Neutrophil (primary cell): ENCODE data around the gene ST3GAL3.

Experiments used
- H3K27ac ChIP-seq: fragments of 200-600 bp; sonication (generic); 2 replicates; pipeline ENCODE4 v1.5.1; 2016; ENCODE audit warnings: mild to moderate bottlenecking, moderate library complexity
- H3K27me3 ChIP-seq: fragments of 200-600 bp; sonication (generic); 2 replicates; pipeline ENCODE4 v1.6.0; 2016; ENCODE audit warnings: mild to moderate bottlenecking
- H3K36me3 ChIP-seq: fragments of 200-600 bp; sonication (generic); 2 replicates; pipeline ENCODE4 v1.5.1; 2017
- H3K4me1 ChIP-seq, 2 experiments: fragments of 200-600 bp in 1 of 2; sonication (generic) in 1 of 2; 1 replicate in 1 of 2; 2 replicates in 1 of 2; pipeline versions ENCODE4 v1.5.1 to v1.6.1; 2013 to 2016; ENCODE audit warnings: low read depth in 1 of 2, low read length in 1 of 2, mild to moderate bottlenecking in 1 of 2, moderate library complexity in 1 of 2; ENCODE audit not compliant: control insufficient read depth in 1 of 2, insufficient read depth in 1 of 2
- H3K4me3 ChIP-seq, 2 experiments: fragments of 200-600 bp in 1 of 2; sonication (generic) in 1 of 2; 1 replicate in 1 of 2; 2 replicates in 1 of 2; pipeline ENCODE4 v1.5.1; 2013 to 2016; ENCODE audit warnings: low read depth in 1 of 2, low read length in 1 of 2, mild to moderate bottlenecking in 1 of 2, moderate library complexity in 1 of 2
- H3K9me3 ChIP-seq: fragments of 200-600 bp; sonication (generic); 2 replicates; pipeline ENCODE4 v1.5.1; 2016
- TF ChIP-seq, protein P1 (sequence below): fragments of 200-600 bp; sonication (generic); IDR thresholded peaks from 2 replicates; pipeline ENCODE4 v1.5.1; 2016; ENCODE audit warnings: antibody characterized with exemption

Gene ST3GAL3

GRCh38 chr1:43853161-43853921, 146.0 kb downstream of the ST3GAL3 start:
- H3K27me3 ChIP-seq = no peaks in the 10 kb centered on the region
- H3K36me3 ChIP-seq = no peaks in the 10 kb centered on the region
- peak overlapping the region; percentile 66 for H3K27ac ChIP-seq
- no peak overlapping the region for H3K4me3 ChIP-seq
- peaks cover 11 to 20% of the 10 kb centered on the region in 2 experiments for H3K4me1 ChIP-seq
- TF ChIP-seq, protein P1, sequence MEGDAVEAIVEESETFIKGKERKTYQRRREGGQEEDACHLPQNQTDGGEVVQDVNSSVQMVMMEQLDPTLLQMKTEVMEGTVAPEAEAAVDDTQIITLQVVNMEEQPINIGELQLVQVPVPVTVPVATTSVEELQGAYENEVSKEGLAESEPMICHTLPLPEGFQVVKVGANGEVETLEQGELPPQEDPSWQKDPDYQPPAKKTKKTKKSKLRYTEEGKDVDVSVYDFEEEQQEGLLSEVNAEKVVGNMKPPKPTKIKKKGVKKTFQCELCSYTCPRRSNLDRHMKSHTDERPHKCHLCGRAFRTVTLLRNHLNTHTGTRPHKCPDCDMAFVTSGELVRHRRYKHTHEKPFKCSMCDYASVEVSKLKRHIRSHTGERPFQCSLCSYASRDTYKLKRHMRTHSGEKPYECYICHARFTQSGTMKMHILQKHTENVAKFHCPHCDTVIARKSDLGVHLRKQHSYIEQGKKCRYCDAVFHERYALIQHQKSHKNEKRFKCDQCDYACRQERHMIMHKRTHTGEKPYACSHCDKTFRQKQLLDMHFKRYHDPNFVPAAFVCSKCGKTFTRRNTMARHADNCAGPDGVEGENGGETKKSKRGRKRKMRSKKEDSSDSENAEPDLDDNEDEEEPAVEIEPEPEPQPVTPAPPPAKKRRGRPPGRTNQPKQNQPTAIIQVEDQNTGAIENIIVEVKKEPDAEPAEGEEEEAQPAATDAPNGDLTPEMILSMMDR = no peak
- no peaks in the 10 kb centered on the region for H3K9me3 ChIP-seq

GRCh38 chr1:43854473-43854872, 147.1 kb downstream of the ST3GAL3 start:
- Histone ChIP-seq H3K4me1 (peaks cover 11 to 20% of the 10 kb centered on the region in 2 experiments), H3K27ac (no peak overlapping the region), H3K36me3 (no peaks in the 10 kb centered on the region), H3K27me3 (no peaks in the 10 kb centered on the region), H3K9me3 (no peaks in the 10 kb centered on the region), H3K4me3 (no peak overlapping the region)
- TF ChIP-seq, protein P1 = no peak

- TF ChIP-seq, protein P1 = no peak
- Histone ChIP-seq H3K4me1 (peaks cover 11 to 20% of the 10 kb centered on the region in 2 experiments), H3K27me3 (no peaks in the 10 kb centered on the region), H3K27ac (no peak overlapping the region), H3K36me3 (no peaks in the 10 kb centered on the region), H3K4me3 (no peak overlapping the region), H3K9me3 (no peaks in the 10 kb centered on the region)
Observed at GRCh38 chr1:43856188-43856587, 148.9 kb downstream of the ST3GAL3 start.

DNA sequence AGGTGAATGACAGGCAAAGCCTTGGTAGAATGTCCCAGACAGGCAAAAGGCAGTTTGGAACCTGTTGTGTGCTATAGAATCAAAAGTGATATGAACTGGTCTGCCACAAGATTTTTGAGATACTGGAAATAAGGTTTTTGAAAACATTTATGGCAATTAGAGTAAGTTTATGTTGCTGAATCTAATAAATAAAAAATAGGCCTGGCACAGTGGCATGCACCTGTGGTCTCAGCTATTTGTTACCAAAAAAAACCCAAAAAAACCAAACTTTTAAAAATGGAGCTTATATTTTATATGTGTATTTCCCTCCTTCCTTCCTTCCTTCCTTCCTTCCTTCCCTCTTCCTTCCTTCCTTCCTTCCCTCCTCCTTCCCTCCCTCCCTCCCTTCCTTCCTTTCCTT, 149.8 kb downstream of the ST3GAL3 start:
- no peaks in the 10 kb centered on the region for H3K36me3 ChIP-seq
- no peak overlapping the region for H3K4me3 ChIP-seq
- H3K27me3 ChIP-seq = no peaks in the 10 kb centered on the region
- no peak overlapping the region for H3K27ac ChIP-seq
- H3K4me1 ChIP-seq = peaks cover 11 to 20% of the 10 kb centered on the region in 2 experiments
- TF ChIP-seq, protein P1 = no peak
- H3K9me3 ChIP-seq = no peaks in the 10 kb centered on the region

DNA sequence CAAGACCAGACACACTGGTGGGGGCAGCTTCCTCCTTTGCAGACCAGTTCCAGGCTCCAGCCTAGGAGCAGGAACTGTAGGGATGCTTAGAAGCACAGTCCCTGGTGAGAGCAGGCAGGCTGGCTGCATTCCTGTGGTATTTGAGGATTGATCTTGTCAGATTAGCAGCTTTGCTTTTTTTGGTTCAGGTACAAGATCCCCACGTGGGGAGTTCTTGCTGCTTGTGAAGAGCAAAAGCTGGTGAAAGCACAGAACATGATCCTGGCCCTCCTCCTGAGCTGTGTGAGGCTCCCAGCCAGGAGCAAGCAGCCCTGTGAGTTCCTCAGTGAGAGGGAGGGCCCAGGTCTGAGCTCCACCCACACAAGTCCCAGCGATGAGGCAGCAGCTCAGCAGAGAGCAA, 151.0 kb downstream of the ST3GAL3 start:
- Histone ChIP-seq H3K9me3 (no peaks in the 10 kb centered on the region), H3K27ac (no peak overlapping the region), H3K4me3 (no peak overlapping the region), H3K36me3 (no peaks in the 10 kb centered on the region), H3K4me1 (peaks cover 10 to 12% of the 10 kb centered on the region in 2 experiments), H3K27me3 (no peaks in the 10 kb centered on the region)
- TF ChIP-seq, protein P1 = no peak
